OCI-LY3 (cell line): ENCODE data around the gene ANGPTL7.

Experiments
- H2AFZ ChIP-seq: fragments of 200-600, 300-600 bp; shearing (Covaris generic); 2 replicates; pipeline ENCODE4 v1.6.0; 2014; ENCODE audit warnings: antibody characterized with exemption, low read depth, low read length
- H3K27ac ChIP-seq: fragments of 200-600, 300-600 bp; sonication (generic); 2 replicates; pipeline ENCODE4 v1.5.1; 2014; ENCODE audit warnings: mild to moderate bottlenecking, low read length, moderate library complexity, mixed read lengths
- H3K27me3 ChIP-seq: fragments of 200-600, 300-600 bp; sonication (generic); 2 replicates; pipeline ENCODE4 v1.6.1; 2014; ENCODE audit warnings: low read depth, low read length, mixed read lengths
- H3K36me3 ChIP-seq: fragments of 200-600, 300-600 bp; sonication (generic); replicated peaks from 2 replicates; pipeline ENCODE3; 2014; ENCODE audit warnings: low read depth, low read length, mixed read lengths
- H3K4me1 ChIP-seq: fragments of 300-600, 200-600 bp; sonication (generic); 2 replicates; pipeline ENCODE4 v1.6.1; 2014; ENCODE audit warnings: low read length, mixed read lengths
- H3K4me2 ChIP-seq: fragments of 200-600, 300-600 bp; sonication (generic); 2 replicates; pipeline ENCODE4 v1.6.1; 2014; ENCODE audit warnings: low read length, mixed read lengths
- H3K4me3 ChIP-seq: fragments of 300-600, 200-600 bp; sonication (generic); 2 replicates; pipeline ENCODE4 v1.5.1; 2014; ENCODE audit warnings: antibody characterized with exemption, mild to moderate bottlenecking, low read length, moderate library complexity
- H3K79me2 ChIP-seq: fragments of 300-600, 200-600 bp; shearing (Covaris generic); 2 replicates; pipeline ENCODE4 v1.6.1; 2014; ENCODE audit warnings: mild to moderate bottlenecking, low read length, mixed read lengths
- H3K9ac ChIP-seq: fragments of 300-600, 200-600 bp; shearing (Covaris generic); 2 replicates; pipeline ENCODE4 v1.6.0; 2014; ENCODE audit warnings: mild to moderate bottlenecking, low read length, moderate library complexity
- H3K9me3 ChIP-seq: fragments of 200-600, 300-600 bp; shearing (Covaris generic); 2 replicates; pipeline ENCODE4 v1.6.1; 2014; ENCODE audit warnings: low read length, mixed read lengths; ENCODE audit not compliant: insufficient read depth
- H4K20me1 ChIP-seq: fragments of 200-600, 300-600 bp; sonication (generic); 2 replicates; pipeline ENCODE4 v1.6.1; 2016; ENCODE audit warnings: low read length, mixed read lengths; ENCODE audit not compliant: insufficient read depth
- CTCF ChIP-seq: fragments of 200-600, 300-600 bp; sonication (generic); IDR thresholded peaks from 2 replicates; pipeline ENCODE4 v1.5.1; 2014; ENCODE audit warnings: antibody characterized with exemption, low read length, low read depth
- EZH2phosphoT487 ChIP-seq: fragments of 200-600 bp; shearing (Covaris generic); IDR thresholded peaks from 2 replicates; pipeline ENCODE4 v1.6.1; 2018; ENCODE audit warnings: antibody characterized with exemption, mixed run types, low read depth

ANGPTL7 gene

GRCh38 chr1:11214698-11215380 is 25.7 kb downstream of the ANGPTL7 start:
- H3K27ac ChIP-seq, result no peak overlapping the region
- no peaks in the 10 kb centered on the region for H4K20me1 ChIP-seq
- no peak overlapping the region for H3K4me3 ChIP-seq
- no peaks in the 10 kb centered on the region for H3K79me2 ChIP-seq
- no peak overlapping the region for H3K4me2 ChIP-seq
- H3K9ac ChIP-seq, result no peak overlapping the region
- H3K4me1 ChIP-seq, result no peaks in the 10 kb centered on the region
- no peak overlapping the region for H2AFZ ChIP-seq
- H3K27me3 ChIP-seq, result no peaks in the 10 kb centered on the region
- TF ChIP-seq CTCF (no peak), EZH2phosphoT487 (no peak)
- no peaks in the 10 kb centered on the region for H3K9me3 ChIP-seq
- peaks cover 10% of the 10 kb centered on the region for H3K36me3 ChIP-seq

- Histone ChIP-seq H3K9ac (no peak overlapping the region), H3K27ac (no peak overlapping the region), H3K9me3 (no peaks in the 10 kb centered on the region), H3K79me2 (no peaks in the 10 kb centered on the region), H3K4me3 (no peak overlapping the region), H3K27me3 (no peaks in the 10 kb centered on the region), H3K4me2 (no peak overlapping the region), H3K4me1 (no peaks in the 10 kb centered on the region), H2AFZ (no peak overlapping the region), H3K36me3 (peaks cover 10% of the 10 kb centered on the region), H4K20me1 (no peaks in the 10 kb centered on the region)
- TF ChIP-seq EZH2phosphoT487, result no peak
- no peak for TF ChIP-seq CTCF
These were observed 26.3 kb downstream of the ANGPTL7 start for GRCh38 chr1:11215381-11216005.

GRCh38 chr1:11216074-11216473 is 26.9 kb downstream of the ANGPTL7 start:
- Histone ChIP-seq H3K36me3 (peaks cover 10% of the 10 kb centered on the region), H3K27me3 (no peaks in the 10 kb centered on the region), H3K27ac (no peak overlapping the region), H4K20me1 (no peaks in the 10 kb centered on the region), H3K79me2 (no peaks in the 10 kb centered on the region), H3K4me1 (no peaks in the 10 kb centered on the region), H3K9me3 (no peaks in the 10 kb centered on the region), H2AFZ (no peak overlapping the region), H3K4me2 (no peak overlapping the region), H3K9ac (no peak overlapping the region), H3K4me3 (no peak overlapping the region)
- TF ChIP-seq EZH2phosphoT487, result no peak
- TF ChIP-seq CTCF, result no peak

- Histone ChIP-seq H3K9me3 (no peaks in the 10 kb centered on the region), H3K79me2 (no peaks in the 10 kb centered on the region), H2AFZ (no peak overlapping the region), H3K4me2 (no peak overlapping the region), H3K4me1 (peaks cover 7% of the 10 kb centered on the region), H3K27ac (no peak overlapping the region), H3K36me3 (peaks cover 13% of the 10 kb centered on the region), H3K27me3 (no peaks in the 10 kb centered on the region), H4K20me1 (no peaks in the 10 kb centered on the region), H3K9ac (no peak overlapping the region), H3K4me3 (no peak overlapping the region)
- TF ChIP-seq CTCF (no peak), EZH2phosphoT487 (no peak)
These were observed 38.2 kb downstream of the ANGPTL7 start for GRCh38 chr1:11227106-11228077.
